ENCODE data around the gene ALKBH2.
A peak's percentile ranks its signal among the peaks of the same experiment; 100 is the strongest.

The ALKBH2 gene

GRCh38 chr12:109112720-109113465 lies 19.6 kb upstream of the ALKBH2 start:
- no peak overlapping the region for H3K4ac ChIP-seq (ENCODE audit: low read depth, low read length)
- no peak overlapping the region for H3K14ac ChIP-seq (ENCODE audit: low read length)
- H3K79me1 ChIP-seq (ENCODE audit: low read length) = no peaks in the 10 kb centered on the region
- H3K4me1 ChIP-seq (ENCODE audit: control insufficient read depth in 1 of 2, insufficient read depth in 2 of 2, low read length in 2 of 2) = peaks cover 13 to 14% of the 10 kb centered on the region in 2 experiments
- peaks cover 3 to 12% of the 10 kb centered on the region in 2 experiments for H3K36me3 ChIP-seq (ENCODE audit: control insufficient read depth in 1 of 2, insufficient read depth in 2 of 2, low read length in 2 of 2)
- WGBS (ENCODE audit: extremely low coverage, insufficient coverage, insufficient read length) = no CpG with 5 or more reads among the region's 11 CpGs
- H3K9me3 ChIP-seq (ENCODE audit: insufficient read depth, low read depth, low read length) = no peaks in the 10 kb centered on the region
- no peak overlapping the region for H2BK120ac ChIP-seq (ENCODE audit: insufficient read depth, low read length, poor library complexity)
- H3K23ac ChIP-seq (ENCODE audit: low read length) = no peak overlapping the region
- H3K4me3 ChIP-seq (ENCODE audit: low read depth, low read length) = no peak overlapping the region
- no peaks in the 10 kb centered on the region for H3K27me3 ChIP-seq (ENCODE audit: insufficient read depth, low read length)
- no peak for DNase-seq
- H3K27ac ChIP-seq (ENCODE audit: low read depth, low read length) = no peak overlapping the region
- H2AK5ac ChIP-seq (ENCODE audit: low read length) = no peak overlapping the region
- H2BK12ac ChIP-seq (ENCODE audit: low read length) = no peak overlapping the region
- H2AFZ ChIP-seq (ENCODE audit: insufficient read depth, low read length, poor library complexity) = no peak overlapping the region
- H3K18ac ChIP-seq (ENCODE audit: low read length) = no peak overlapping the region
- H4K8ac ChIP-seq (ENCODE audit: low read depth, low read length) = no peak overlapping the region
- no peak overlapping the region for H3K9ac ChIP-seq (ENCODE audit: low read length)
- no peaks in the 10 kb centered on the region for H3K79me2 ChIP-seq (ENCODE audit: control insufficient read depth, insufficient read depth, low read length, poor library complexity)
- H2BK5ac ChIP-seq (ENCODE audit: low read depth, low read length, poor library complexity) = no peak overlapping the region
- H4K91ac ChIP-seq (ENCODE audit: low read depth, low read length) = no peak overlapping the region
- H3K4me2 ChIP-seq (ENCODE audit: low read length) = no peak overlapping the region
- H4K12ac ChIP-seq (ENCODE audit: low read depth, low read length) = no peak overlapping the region

- Histone ChIP-seq H4K12ac (ENCODE audit: low read depth, low read length) (peak overlapping the region; percentile 13), H4K8ac (ENCODE audit: low read depth, low read length) (peak overlapping the region; percentile 6), H3K27ac (ENCODE audit: low read depth, low read length) (peak overlapping the region; percentile 9), H4K91ac (ENCODE audit: low read depth, low read length) (no peak overlapping the region), H3K79me1 (ENCODE audit: low read length) (no peaks in the 10 kb centered on the region), H2BK120ac (ENCODE audit: insufficient read depth, low read length, poor library complexity) (no peak overlapping the region), H3K79me2 (ENCODE audit: control insufficient read depth, insufficient read depth, low read length, poor library complexity) (no peaks in the 10 kb centered on the region), H3K4me3 (ENCODE audit: low read depth, low read length) (peak overlapping the region; percentile 67), H3K9ac (ENCODE audit: low read length) (peak overlapping the region; percentile 29), H2BK5ac (ENCODE audit: low read depth, low read length, poor library complexity) (no peak overlapping the region), H3K4ac (ENCODE audit: low read depth, low read length) (no peak overlapping the region), H3K9me3 (ENCODE audit: insufficient read depth, low read depth, low read length) (no peaks in the 10 kb centered on the region), H3K27me3 (ENCODE audit: insufficient read depth, low read length) (no peaks in the 10 kb centered on the region), H3K4me1 (ENCODE audit: control insufficient read depth in 1 of 2, insufficient read depth in 2 of 2, low read length in 2 of 2) (peaks cover 9 to 11% of the 10 kb centered on the region in 2 experiments), H3K36me3 (ENCODE audit: control insufficient read depth in 1 of 2, insufficient read depth in 2 of 2, low read length in 2 of 2) (peaks cover 8 to 19% of the 10 kb centered on the region in 2 experiments), H2AFZ (ENCODE audit: insufficient read depth, low read length, poor library complexity) (peak overlapping the region; percentile 66), H3K14ac (ENCODE audit: low read length) (peak overlapping the region; percentile 19), H3K18ac (ENCODE audit: low read length) (peak overlapping the region; percentile 4), H3K23ac (ENCODE audit: low read length) (no peak overlapping the region), H3K4me2 (ENCODE audit: low read length) (peak overlapping the region; percentile 76), H2AK5ac (ENCODE audit: low read length) (no peak overlapping the region), H2BK12ac (ENCODE audit: low read length) (no peak overlapping the region)
- peak; percentile 76 to 87 for DNase-seq
- WGBS (ENCODE audit: extremely low coverage, insufficient coverage, insufficient read length) = no CpG with 5 or more reads among the region's 28 CpGs
These were observed 17.8 kb upstream of the ALKBH2 start for GRCh38 chr12:109110988-109111495.

GRCh38 chr12:109109746-109110350 lies 16.6 kb upstream of the ALKBH2 start:
- Histone ChIP-seq H3K4ac (ENCODE audit: low read depth, low read length) (no peak overlapping the region), H2AK5ac (ENCODE audit: low read length) (no peak overlapping the region), H3K79me1 (ENCODE audit: low read length) (no peaks in the 10 kb centered on the region), H3K9ac (ENCODE audit: low read length) (no peak overlapping the region), H2BK120ac (ENCODE audit: insufficient read depth, low read length, poor library complexity) (no peak overlapping the region), H3K36me3 (ENCODE audit: control insufficient read depth in 1 of 2, insufficient read depth in 2 of 2, low read length in 2 of 2) (peaks cover 13 to 28% of the 10 kb centered on the region in 2 experiments), H4K91ac (ENCODE audit: low read depth, low read length) (no peak overlapping the region), H3K18ac (ENCODE audit: low read length) (no peak overlapping the region), H3K14ac (ENCODE audit: low read length) (no peak overlapping the region), H3K23ac (ENCODE audit: low read length) (no peak overlapping the region), H2AFZ (ENCODE audit: insufficient read depth, low read length, poor library complexity) (no peak overlapping the region), H4K8ac (ENCODE audit: low read depth, low read length) (no peak overlapping the region), H4K12ac (ENCODE audit: low read depth, low read length) (no peak overlapping the region), H3K4me1 (ENCODE audit: control insufficient read depth in 1 of 2, insufficient read depth in 2 of 2, low read length in 2 of 2) (peaks cover 2 to 4% of the 10 kb centered on the region in 2 experiments), H3K27me3 (ENCODE audit: insufficient read depth, low read length) (no peaks in the 10 kb centered on the region), H3K9me3 (ENCODE audit: insufficient read depth, low read depth, low read length) (no peaks in the 10 kb centered on the region), H3K27ac (ENCODE audit: low read depth, low read length) (no peak overlapping the region), H3K4me3 (ENCODE audit: low read depth, low read length) (no peak overlapping the region), H3K4me2 (ENCODE audit: low read length) (no peak overlapping the region), H2BK12ac (ENCODE audit: low read length) (no peak overlapping the region), H2BK5ac (ENCODE audit: low read depth, low read length, poor library complexity) (no peak overlapping the region), H3K79me2 (ENCODE audit: control insufficient read depth, insufficient read depth, low read length, poor library complexity) (no peaks in the 10 kb centered on the region)
- no peak for DNase-seq
- WGBS (ENCODE audit: extremely low coverage, insufficient coverage, insufficient read length) = no CpG with 5 or more reads among the region's 6 CpGs

- no peak overlapping the region for H3K9ac ChIP-seq (ENCODE audit: low read length)
- no peak overlapping the region for H2BK5ac ChIP-seq (ENCODE audit: low read depth, low read length, poor library complexity)
- H3K18ac ChIP-seq (ENCODE audit: low read length) = no peak overlapping the region
- no peaks in the 10 kb centered on the region for H3K79me1 ChIP-seq (ENCODE audit: low read length)
- no peak overlapping the region for H3K27ac ChIP-seq (ENCODE audit: low read depth, low read length)
- peaks cover 32 to 53% of the 10 kb centered on the region in 2 experiments for H3K36me3 ChIP-seq (ENCODE audit: control insufficient read depth in 1 of 2, insufficient read depth in 2 of 2, low read length in 2 of 2)
- DNase-seq = no peak
- H3K79me2 ChIP-seq (ENCODE audit: control insufficient read depth, insufficient read depth, low read length, poor library complexity) = no peaks in the 10 kb centered on the region
- H2AK5ac ChIP-seq (ENCODE audit: low read length) = no peak overlapping the region
- no peak overlapping the region for H4K91ac ChIP-seq (ENCODE audit: low read depth, low read length)
- H2BK120ac ChIP-seq (ENCODE audit: insufficient read depth, low read length, poor library complexity) = no peak overlapping the region
- H3K14ac ChIP-seq (ENCODE audit: low read length) = no peak overlapping the region
- no peaks in the 10 kb centered on the region for H3K9me3 ChIP-seq (ENCODE audit: insufficient read depth, low read depth, low read length)
- H3K27me3 ChIP-seq (ENCODE audit: insufficient read depth, low read length) = no peaks in the 10 kb centered on the region
- H4K12ac ChIP-seq (ENCODE audit: low read depth, low read length) = no peak overlapping the region
- H3K4ac ChIP-seq (ENCODE audit: low read depth, low read length) = no peak overlapping the region
- H2BK12ac ChIP-seq (ENCODE audit: low read length) = no peak overlapping the region
- no peak overlapping the region for H3K4me3 ChIP-seq (ENCODE audit: low read depth, low read length)
- H2AFZ ChIP-seq (ENCODE audit: insufficient read depth, low read length, poor library complexity) = no peak overlapping the region
- H3K4me1 ChIP-seq (ENCODE audit: control insufficient read depth in 1 of 2, insufficient read depth in 2 of 2, low read length in 2 of 2) = no peaks in the 10 kb centered on the region
- H3K4me2 ChIP-seq (ENCODE audit: low read length) = no peak overlapping the region
- no CpG with 5 or more reads among the region's 5 CpGs for WGBS (ENCODE audit: extremely low coverage, insufficient coverage, insufficient read length)
- H4K8ac ChIP-seq (ENCODE audit: low read depth, low read length) = no peak overlapping the region
- H3K23ac ChIP-seq (ENCODE audit: low read length) = no peak overlapping the region
These were observed 11.9 kb upstream of the ALKBH2 start for GRCh38 chr12:109105176-109105575.

Data from trophoblast cell (in vitro differentiated cells and primary cell).